Stimulated activated CD8-positive, alpha-beta memory T cell treated with anti-CD3 and anti-CD28 coated beads, Interleukin-4, amount 100 ng/mL, for 24 hours (primary cell): ENCODE results near the gene ADRM1.

Experiments used
- DNase-seq: peaks from one replicate; pipeline ENCODE4 v3.0.0-alpha.2; 2020; ENCODE audit warnings: low read depth

ADRM1 gene

GRCh38 chr20:62337558-62338293 lies 34.9 kb downstream of the ADRM1 start:
- no peak for DNase-seq

GRCh38 chr20:62338294-62338620 lies 35.5 kb downstream of the ADRM1 start:
- DNase-seq = no peak

GRCh38 chr20:62339647-62340062 lies 36.9 kb downstream of the ADRM1 start:
- DNase-seq = no peak

GRCh38 chr20:62342910-62343309 lies 40.1 kb downstream of the ADRM1 start:
- DNase-seq = no peak

GRCh38 chr20:62344092-62344491 lies 41.3 kb downstream of the ADRM1 start:
- DNase-seq = no peak

GRCh38 chr20:62344782-62345181 lies 42.0 kb downstream of the ADRM1 start:
- no peak for DNase-seq

GRCh38 chr20:62345681-62346370 lies 43.0 kb downstream of the ADRM1 start:
- DNase-seq = no peak

- DNase-seq = no peak
These were observed 43.8 kb downstream of the ADRM1 start for GRCh38 chr20:62346398-62347150.

GRCh38 chr20:62347151-62347404 lies 44.3 kb downstream of the ADRM1 start:
- DNase-seq = no peak

GRCh38 chr20:62347445-62347844 lies 44.6 kb downstream of the ADRM1 start:
- no peak for DNase-seq

GRCh38 chr20:62348604-62349003 lies 45.8 kb downstream of the ADRM1 start:
- DNase-seq = no peak

GRCh38 chr20:62349556-62350097 lies 46.8 kb downstream of the ADRM1 start:
- no peak for DNase-seq

GRCh38 chr20:62350098-62350628 lies 47.4 kb downstream of the ADRM1 start:
- DNase-seq = no peak

GRCh38 chr20:62350629-62351422 lies 48.0 kb downstream of the ADRM1 start:
- DNase-seq = no peak

- no peak for DNase-seq
These were observed 48.9 kb downstream of the ADRM1 start for GRCh38 chr20:62351469-62352401.

- no peak for DNase-seq
These were observed 49.8 kb downstream of the ADRM1 start for GRCh38 chr20:62352402-62353288.

- DNase-seq = no peak
These were observed 50.7 kb downstream of the ADRM1 start for GRCh38 chr20:62353289-62354030.

- DNase-seq = no peak
These were observed 51.4 kb downstream of the ADRM1 start for GRCh38 chr20:62354031-62354808.
